GM21423 (cell line): Measurements from ENCODE around the gene TP53TG5.

Experiments used
- ATAC-seq: cut with Tn5 transposase; IDR thresholded peaks from one replicate; pipeline ENCODE4 v1.9.1; 2021; ENCODE audit warnings: mild to moderate bottlenecking, moderate library complexity; ENCODE audit not compliant: unreplicated experiment

Gene TP53TG5

GRCh38 chr20:45336530-45337366 lies 41.4 kb downstream of the TP53TG5 start:
- ATAC-seq: no peak

DNA sequence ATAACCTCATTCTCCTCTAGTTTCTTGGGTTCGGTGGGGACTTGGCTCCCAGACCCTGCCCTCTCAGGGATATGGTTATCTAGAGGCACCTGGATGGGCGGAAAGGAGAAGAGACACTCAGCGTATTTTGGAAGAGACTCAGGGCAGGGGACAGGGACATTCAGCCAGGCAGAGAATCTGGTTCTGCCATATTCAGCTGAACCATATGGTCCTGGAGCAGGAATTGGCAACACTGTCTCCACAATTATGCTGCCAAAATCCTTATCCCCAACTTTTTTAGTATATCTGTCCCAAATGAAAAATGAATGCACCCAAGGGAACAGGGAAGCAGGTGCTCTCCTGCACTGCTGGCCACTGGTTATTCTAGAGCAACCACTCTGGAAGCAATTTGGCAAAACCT lies 47.6 kb downstream of the TP53TG5 start:
- ATAC-seq: no peak

- ATAC-seq: no peak
These were observed 48.4 kb downstream of the TP53TG5 start for GRCh38 chr20:45329497-45330319.

GRCh38 chr20:45328451-45328850 lies 49.7 kb downstream of the TP53TG5 start:
- no peak for ATAC-seq

DNA sequence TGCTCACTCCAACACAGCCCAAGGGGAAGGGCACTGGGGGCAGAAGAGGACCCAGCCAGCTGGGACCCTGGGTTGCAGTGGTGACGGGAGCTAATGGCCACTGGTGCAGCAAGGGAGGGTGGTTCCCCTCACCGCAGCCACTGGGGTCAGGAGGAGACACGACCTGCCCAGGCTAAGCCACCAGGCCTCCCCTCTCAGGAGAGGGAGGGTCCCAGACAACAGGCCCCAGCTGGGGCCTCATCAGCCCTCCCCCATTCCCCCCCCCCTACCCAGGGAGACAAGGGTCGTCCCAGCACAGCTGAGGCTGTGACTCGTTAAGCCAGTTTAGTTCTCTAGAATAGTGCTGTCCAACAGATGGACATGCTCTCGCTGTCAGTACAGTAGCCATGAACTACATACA lies 52.8 kb downstream of the TP53TG5 start:
- no peak for ATAC-seq

- no peak for ATAC-seq
These were observed 54.4 kb downstream of the TP53TG5 start for GRCh38 chr20:45323731-45324130.

- ATAC-seq: no peak
These were observed 55.2 kb downstream of the TP53TG5 start for GRCh38 chr20:45322952-45323383.
